SW480 (cell line): Measurements from ENCODE around the gene DNAJC7.
A peak's percentile ranks its signal among the peaks of the same experiment; 100 is the strongest.

Source experiments
- DNase-seq: peaks from one replicate; pipeline ENCODE4 v3.0.0-alpha.2; 2016; ENCODE audit warnings: low spot score

DNAJC7 gene

GRCh38 chr17:41975099-41976083 lies 41.8 kb downstream of the DNAJC7 start:
- no peak for DNase-seq

DNA sequence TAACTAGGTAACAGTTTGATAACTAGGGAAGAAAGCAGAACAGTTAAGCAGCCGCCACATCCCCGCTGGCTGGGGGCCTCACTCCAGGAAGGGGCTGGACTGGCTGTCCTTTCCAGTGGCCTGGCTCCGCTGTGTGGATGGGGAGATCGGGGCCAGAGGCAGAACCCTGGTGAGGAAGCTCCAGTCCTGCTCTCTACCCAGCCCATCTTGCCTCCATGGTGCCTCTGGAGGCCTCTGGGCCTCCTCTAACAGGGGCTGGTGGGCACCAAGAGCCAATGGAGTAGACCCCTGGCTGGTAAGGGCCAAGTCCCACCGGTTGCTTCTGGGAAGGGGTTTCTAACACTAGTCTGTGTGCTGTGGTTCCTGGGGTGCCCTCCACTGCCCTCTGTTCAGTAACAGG lies 42.6 kb downstream of the DNAJC7 start:
- no peak for DNase-seq

DNA sequence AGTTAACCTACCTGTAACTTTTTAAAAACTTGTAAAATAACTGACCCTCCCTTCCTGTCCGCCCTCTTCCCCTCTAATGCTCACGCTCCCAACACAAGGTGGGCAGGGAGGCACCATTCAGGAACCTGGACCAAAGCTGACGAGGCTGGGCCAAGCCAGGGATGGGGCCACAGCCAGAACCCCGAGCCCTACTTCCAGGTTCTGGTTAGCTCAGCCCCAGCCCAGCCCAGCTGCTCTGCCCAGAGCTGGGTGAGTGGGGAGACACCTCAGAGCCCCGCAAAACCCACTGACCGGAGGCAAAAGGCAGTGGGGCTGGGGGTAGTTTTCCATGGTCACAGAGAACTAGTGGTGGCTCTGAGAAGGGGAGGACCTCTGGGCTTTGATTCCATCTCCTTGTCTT lies 43.2 kb downstream of the DNAJC7 start:
- DNase-seq: no peak

DNA sequence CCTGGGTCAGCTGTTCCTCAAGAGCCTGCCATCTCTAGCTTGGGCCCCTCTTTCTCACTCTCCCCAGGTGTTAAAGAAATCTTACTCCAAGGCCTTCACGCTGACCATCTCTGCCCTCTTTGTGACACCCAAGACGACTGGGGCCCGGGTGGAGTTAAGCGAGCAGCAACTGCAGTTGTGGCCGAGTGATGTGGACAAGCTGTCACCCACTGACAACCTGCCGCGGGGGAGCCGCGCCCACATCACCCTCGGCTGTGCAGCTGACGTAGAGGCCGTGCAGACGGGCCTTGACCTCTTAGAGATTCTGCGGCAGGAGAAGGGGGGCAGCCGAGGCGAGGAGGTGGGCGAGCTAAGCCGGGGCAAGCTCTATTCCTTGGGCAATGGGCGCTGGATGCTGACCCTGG lies 43.8 kb downstream of the DNAJC7 start:
- no peak for DNase-seq

GRCh38 chr17:41972571-41973407 lies 44.5 kb downstream of the DNAJC7 start:
- no peak for DNase-seq

GRCh38 chr17:41971721-41972523 lies 45.3 kb downstream of the DNAJC7 start:
- no peak for DNase-seq

DNA sequence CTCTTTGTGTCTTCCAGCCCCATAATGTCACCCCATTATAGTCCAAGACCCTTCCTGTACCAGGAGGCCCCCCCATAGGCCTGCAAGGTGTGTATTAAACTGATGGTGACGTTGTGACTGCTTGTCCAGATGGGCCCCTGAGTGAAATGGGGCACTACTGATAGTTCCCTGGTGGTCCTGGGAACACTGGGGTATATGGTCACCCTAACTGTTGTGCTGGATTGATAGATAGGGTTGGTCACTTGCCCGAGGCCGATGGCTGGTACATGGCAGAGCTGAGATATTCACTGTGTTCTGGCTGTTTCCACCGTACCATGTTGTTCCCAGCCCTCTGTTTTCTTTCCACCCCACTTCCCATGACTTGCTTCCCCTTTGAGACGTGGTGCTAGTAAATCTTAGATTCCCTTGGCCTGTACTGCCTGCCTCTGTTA lies 46.3 kb downstream of the DNAJC7 start:
- no peak for DNase-seq

- no peak for DNase-seq
These were observed 48.6 kb downstream of the DNAJC7 start for GRCh38 chr17:41968676-41969075.

GRCh38 chr17:41967921-41968578 lies 49.2 kb downstream of the DNAJC7 start:
- no peak for DNase-seq

DNA sequence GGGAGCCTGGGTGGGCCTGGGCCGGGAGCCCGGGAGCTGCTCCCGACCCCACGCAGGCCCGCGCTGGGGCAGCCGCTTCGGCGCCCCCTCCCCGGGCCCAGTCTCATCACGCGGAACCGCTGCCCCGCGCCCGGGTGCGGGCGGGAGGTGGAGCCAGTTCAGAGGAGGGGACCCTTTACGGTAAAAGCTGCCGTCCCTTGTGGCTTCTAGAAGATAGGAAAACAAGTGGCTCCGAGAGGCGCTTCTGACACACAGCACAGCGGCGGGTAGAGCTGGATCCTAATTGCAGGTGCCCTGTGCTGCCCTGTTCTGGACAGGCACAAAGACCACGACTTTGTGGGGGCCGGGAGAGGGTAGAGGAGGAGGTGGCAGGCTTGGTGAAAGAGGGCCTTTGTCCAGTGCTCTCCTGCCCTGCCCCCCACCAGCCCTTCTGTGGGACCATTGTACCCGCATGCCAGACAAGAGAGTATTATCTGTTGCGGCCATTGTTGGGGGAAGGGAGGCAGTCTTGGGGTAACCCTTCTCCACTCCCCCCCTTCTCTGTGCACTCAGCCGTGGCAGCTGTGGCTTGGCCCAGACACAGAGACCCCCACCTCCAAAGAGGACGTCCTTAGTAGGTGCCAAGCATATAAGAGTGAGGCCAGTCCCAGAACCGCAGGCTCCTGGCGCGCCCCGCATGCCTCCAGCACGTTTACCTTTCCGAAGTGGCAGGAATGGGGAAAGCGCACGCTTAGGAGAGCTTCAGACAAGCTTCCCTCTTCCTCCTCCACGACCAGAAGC lies 49.9 kb downstream of the DNAJC7 start:
- DNase-seq: peak; percentile 35

GRCh38 chr17:41966463-41967140 lies 50.6 kb downstream of the DNAJC7 start, which contains the start of gene CNP:
Gene CNP (plus strand): TSS chr17:41966795. CDS start chr17:41966885, 90 bp downstream.
- peak; percentile 84 for DNase-seq

DNA sequence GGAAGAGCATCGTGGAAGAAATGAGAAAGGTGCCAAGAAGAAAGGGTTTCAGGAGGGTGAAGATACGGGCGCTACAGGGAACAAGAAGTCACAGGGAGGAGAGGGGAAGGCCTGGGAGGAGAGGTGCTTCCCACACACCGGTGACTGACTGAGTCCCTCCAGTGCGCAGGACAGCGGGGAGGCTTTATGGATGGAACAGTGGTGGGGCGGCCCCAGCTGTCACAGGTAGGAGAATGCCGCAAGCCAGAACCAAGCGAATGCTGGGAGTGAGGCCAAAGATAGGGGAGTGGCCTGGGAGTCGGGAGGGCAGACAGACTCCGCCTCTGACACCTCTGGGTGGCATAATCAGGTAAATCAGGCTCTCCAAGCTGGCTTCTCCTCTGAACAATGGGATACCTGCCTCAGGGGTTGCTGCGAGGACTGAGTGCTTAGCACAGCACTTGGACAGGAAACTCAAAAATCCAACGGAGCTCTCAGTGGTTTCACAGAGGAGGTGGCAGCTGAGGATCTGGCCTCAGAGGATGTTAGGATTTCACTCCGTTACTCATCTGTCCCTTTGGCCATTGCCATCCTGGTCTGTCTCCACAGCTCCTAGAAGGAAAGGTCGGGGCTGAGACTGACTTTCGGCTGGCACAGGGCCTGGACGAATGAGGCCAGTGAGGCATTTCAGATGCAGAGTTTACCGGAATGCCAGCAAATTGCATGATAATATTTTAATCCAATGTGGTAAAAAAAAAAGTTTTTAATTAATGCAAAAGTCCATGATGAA lies 51.4 kb downstream of the DNAJC7 start:
- peak; percentile 96 for DNase-seq

- peak; percentile 57 for DNase-seq
These were observed 54.3 kb downstream of the DNAJC7 start for GRCh38 chr17:41962768-41963434.

DNA sequence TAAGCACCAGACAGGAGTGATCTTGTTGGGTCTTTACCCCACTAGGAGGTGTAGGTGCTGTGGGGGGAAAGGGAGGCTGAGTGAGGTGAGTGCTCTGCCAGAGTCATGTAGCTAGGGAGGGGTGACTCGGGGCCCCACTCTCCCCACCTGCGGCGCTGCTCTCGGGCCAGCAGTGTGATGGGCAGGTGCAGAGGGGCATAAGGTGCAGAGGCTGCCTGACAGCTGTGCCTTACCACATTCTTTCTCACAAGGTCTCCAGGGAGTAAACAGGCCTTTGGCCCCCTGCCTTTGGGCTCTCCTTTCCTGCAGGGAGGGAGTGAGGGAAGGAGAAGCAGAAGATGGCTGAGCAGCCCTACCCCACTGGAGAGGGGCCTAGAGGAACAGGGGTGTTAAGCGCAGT lies 55.1 kb downstream of the DNAJC7 start:
- DNase-seq: no peak

DNA sequence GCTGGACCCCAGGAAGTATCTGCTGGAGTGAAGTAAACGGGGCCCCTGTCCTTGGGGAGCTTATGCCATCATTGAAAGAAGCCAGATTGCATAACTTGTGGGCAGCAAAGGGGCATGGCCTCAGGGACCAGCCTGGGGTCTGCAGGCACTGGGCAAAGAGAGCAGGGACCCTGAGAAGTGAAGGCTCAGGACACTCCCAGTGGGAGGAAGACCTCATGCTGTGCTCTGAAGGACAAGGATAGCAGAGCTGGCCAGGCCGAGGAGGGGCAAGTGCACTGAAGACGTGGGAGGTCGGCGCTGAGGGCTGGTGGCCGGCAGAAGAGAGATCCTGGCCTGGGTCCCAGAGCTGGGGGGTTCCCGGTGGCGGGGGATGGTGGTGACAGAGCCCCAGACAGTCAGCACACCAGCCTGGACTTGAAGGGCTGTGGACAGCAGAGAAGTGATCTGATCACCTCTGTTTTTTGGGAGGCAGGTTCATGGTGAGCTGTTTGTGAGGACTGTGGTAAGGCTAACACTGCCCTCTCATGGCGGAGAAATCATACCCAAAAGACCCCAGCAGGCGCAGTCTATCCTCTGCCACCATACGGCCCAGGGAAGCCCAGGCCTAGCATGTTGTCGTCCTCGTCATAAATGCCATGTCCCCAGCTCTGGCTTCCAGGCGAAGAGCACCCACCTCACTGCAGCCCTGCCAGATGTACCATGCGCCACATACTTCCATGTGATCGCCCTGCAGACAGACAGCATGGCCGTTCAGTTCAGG lies 57.7 kb downstream of the DNAJC7 start:
- DNase-seq: peak; percentile 57

DNA sequence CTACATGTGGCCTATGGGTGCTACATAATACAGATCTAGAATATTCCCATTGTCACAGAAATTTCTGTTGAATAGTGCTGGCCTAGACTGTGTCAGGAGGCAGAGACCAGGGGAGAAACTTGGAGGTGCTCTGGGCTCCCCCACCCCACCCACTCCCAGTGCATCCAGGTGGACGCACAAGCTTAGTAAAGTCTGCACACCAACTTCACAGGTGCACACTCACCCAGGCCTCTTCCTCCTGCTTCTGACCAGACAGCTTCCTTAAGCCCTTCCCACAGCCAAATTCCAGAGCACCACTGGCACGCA lies 58.3 kb downstream of the DNAJC7 start:
- peak; percentile 44 for DNase-seq

DNA sequence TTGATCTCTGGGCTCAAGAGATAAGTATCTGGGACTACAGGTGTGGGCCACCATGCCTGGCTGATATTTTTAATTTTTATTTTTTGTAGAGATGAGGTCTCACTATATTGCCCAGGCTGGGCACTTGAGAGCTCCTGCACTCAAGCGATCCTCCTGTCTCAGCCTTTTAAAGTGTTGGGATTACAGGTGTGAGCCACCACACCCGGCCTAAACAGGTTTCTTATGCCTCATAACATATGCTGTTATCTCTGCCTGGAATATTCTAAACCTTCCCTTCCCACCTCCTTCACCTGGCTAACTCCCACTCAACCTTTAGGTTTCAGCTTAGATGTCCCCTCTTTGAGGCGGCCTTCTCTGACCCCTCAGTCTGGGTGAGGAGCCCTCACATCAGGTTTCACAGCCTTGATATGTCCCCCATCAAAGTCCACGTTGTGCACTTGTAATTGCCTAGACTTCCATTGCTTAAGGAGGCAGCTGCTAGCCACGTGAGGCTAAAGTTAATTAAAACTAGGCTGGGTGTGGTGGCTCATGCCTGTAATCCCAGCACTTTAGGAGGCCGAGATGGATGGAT lies 59.3 kb downstream of the DNAJC7 start:
- DNase-seq: no peak
